Smooth muscle cell (in vitro differentiated cells): Measurements from ENCODE around the gene KATNA1. TPM values are rescaled to one million over a fixed set of nuclear protein-coding genes. Genes with fewer than 3 reads are reported as not detected.

ENCODE experiments used
- DNase-seq: peaks from one replicate; lab custom pipeline; 2025; ENCODE audit not compliant: unreplicated experiment; lab: John Stamatoyannopoulos, UW
- H2AFZ ChIP-seq: fragments of 200-600 bp; sonication (generic); 2 replicates; pipeline ENCODE4 v1.6.0; 2016; ENCODE audit warnings: antibody characterized with exemption, low read depth, mild to moderate bottlenecking
- H3F3A ChIP-seq: fragments of 200-600 bp; sonication (generic); 2 replicates; pipeline ENCODE4 v1.6.0; 2017; ENCODE audit warnings: antibody characterized with exemption, low read depth
- H3K27ac ChIP-seq: fragments of 200-600 bp; sonication (generic); 2 replicates; pipeline ENCODE4 v1.5.1; 2016; ENCODE audit warnings: low read depth, mild to moderate bottlenecking
- H3K27me3 ChIP-seq: fragments of 200-600 bp; sonication (generic); 2 replicates; pipeline ENCODE4 v1.6.1; 2016; ENCODE audit warnings: low read depth, mild to moderate bottlenecking
- H3K36me3 ChIP-seq: fragments of 200-600 bp; sonication (generic); 2 replicates; pipeline ENCODE4 v1.5.1; 2016; ENCODE audit warnings: low read depth
- H3K4me1 ChIP-seq: fragments of 200-600 bp; sonication (generic); 2 replicates; pipeline ENCODE4 v1.5.1; 2016; ENCODE audit warnings: low read depth
- H3K4me2 ChIP-seq: fragments of 200-600 bp; sonication (generic); 2 replicates; pipeline ENCODE4 v1.6.0; 2016; ENCODE audit warnings: mild to moderate bottlenecking
- H3K4me3 ChIP-seq: fragments of 200-600 bp; sonication (generic); 2 replicates; pipeline ENCODE4 v1.5.1; 2016; ENCODE audit warnings: mild to moderate bottlenecking
- H3K79me2 ChIP-seq: fragments of 200-600 bp; sonication (generic); 2 replicates; pipeline ENCODE4 v1.6.0; 2016; ENCODE audit warnings: low read depth, mild to moderate bottlenecking
- H3K9ac ChIP-seq: fragments of 200-600 bp; sonication (generic); 2 replicates; pipeline ENCODE4 v1.6.0; 2016; ENCODE audit warnings: low read depth
- H3K9me3 ChIP-seq: fragments of 200-600 bp; sonication (generic); replicated peaks from 2 replicates; pipeline ENCODE4 v1.5.1; 2016; ENCODE audit warnings: low read depth
- H4K20me1 ChIP-seq: fragments of 200-600 bp; sonication (generic); 2 replicates; pipeline ENCODE4 v1.6.0; 2016; ENCODE audit warnings: low read depth
- WGBS: methylation state at CpG from one replicate; pipeline ENCODE4 v1.1.7; 2016; ENCODE audit warnings: low lambda C conversion rate; 5-methylcytosine and 5-hydroxymethylcytosine counted together
- polyA plus RNA-seq: library from polyadenylated mRNA; unstranded; fragments of >200 nt; fragmentation: Nextera tagmentation; extraction: Ambion mirVana; gene quantifications from 2 replicates; pipeline ENCODE4 v1.2.1, GENCODE V29; 2016
- total RNA-seq: library from RNA; depleted of rRNA; stranded (reverse); fragments of >200 nt; gene quantifications from 2 replicates; pipeline ENCODE4 v1.2.3, GENCODE V29; 2014
- TF ChIP-seq, protein P1 (sequence below): fragments of 200-600 bp; sonication (generic); IDR thresholded peaks from 2 replicates; pipeline ENCODE4 v1.5.1; 2017; ENCODE audit warnings: borderline replicate concordance, mild to moderate bottlenecking, antibody characterized with exemption; ENCODE audit not compliant: insufficient read depth, poor library complexity, severe bottlenecking

Gene KATNA1
- total and polyA plus RNA-seq, 2 experiments from 2014 or later, result 17.8 to 24.6 TPM

GRCh38 chr6:149615805-149616204 is 32.7 kb downstream of the KATNA1 start:
- peaks cover 16% of the 10 kb centered on the region for H4K20me1 ChIP-seq
- no peaks in the 10 kb centered on the region for H3F3A ChIP-seq
- TF ChIP-seq, protein P1, sequence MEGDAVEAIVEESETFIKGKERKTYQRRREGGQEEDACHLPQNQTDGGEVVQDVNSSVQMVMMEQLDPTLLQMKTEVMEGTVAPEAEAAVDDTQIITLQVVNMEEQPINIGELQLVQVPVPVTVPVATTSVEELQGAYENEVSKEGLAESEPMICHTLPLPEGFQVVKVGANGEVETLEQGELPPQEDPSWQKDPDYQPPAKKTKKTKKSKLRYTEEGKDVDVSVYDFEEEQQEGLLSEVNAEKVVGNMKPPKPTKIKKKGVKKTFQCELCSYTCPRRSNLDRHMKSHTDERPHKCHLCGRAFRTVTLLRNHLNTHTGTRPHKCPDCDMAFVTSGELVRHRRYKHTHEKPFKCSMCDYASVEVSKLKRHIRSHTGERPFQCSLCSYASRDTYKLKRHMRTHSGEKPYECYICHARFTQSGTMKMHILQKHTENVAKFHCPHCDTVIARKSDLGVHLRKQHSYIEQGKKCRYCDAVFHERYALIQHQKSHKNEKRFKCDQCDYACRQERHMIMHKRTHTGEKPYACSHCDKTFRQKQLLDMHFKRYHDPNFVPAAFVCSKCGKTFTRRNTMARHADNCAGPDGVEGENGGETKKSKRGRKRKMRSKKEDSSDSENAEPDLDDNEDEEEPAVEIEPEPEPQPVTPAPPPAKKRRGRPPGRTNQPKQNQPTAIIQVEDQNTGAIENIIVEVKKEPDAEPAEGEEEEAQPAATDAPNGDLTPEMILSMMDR, result no peak
- H3K4me2 ChIP-seq, result no peak overlapping the region
- H3K79me2 ChIP-seq, result no peaks in the 10 kb centered on the region
- 84% methylated on average over 5 of the region's 5 CpGs for WGBS
- no peak for DNase-seq
- no peaks in the 10 kb centered on the region for H3K36me3 ChIP-seq
- no peak overlapping the region for H3K27ac ChIP-seq
- no peaks in the 10 kb centered on the region for H3K4me1 ChIP-seq
- no peak overlapping the region for H3K4me3 ChIP-seq
- H3K9ac ChIP-seq, result no peak overlapping the region
- H3K9me3 ChIP-seq, result no peaks in the 10 kb centered on the region
- H2AFZ ChIP-seq, result no peak overlapping the region
- H3K27me3 ChIP-seq, result no peaks in the 10 kb centered on the region

- H3K27ac ChIP-seq, result peak overlapping the region; percentile 43
- no peak overlapping the region for H3K4me3 ChIP-seq
- no peak overlapping the region for H3K9ac ChIP-seq
- H3K79me2 ChIP-seq, result no peaks in the 10 kb centered on the region
- no peaks in the 10 kb centered on the region for H3K36me3 ChIP-seq
- no peak for DNase-seq
- no peaks in the 10 kb centered on the region for H3K4me1 ChIP-seq
- no peaks in the 10 kb centered on the region for H3F3A ChIP-seq
- TF ChIP-seq, protein P1, result no peak
- no peak overlapping the region for H3K4me2 ChIP-seq
- 47% methylated on average over 4 of the region's 4 CpGs for WGBS
- no peaks in the 10 kb centered on the region for H3K9me3 ChIP-seq
- H2AFZ ChIP-seq, result no peak overlapping the region
- H3K27me3 ChIP-seq, result no peaks in the 10 kb centered on the region
- H4K20me1 ChIP-seq, result peaks cover 19% of the 10 kb centered on the region
These were observed 34.2 kb downstream of the KATNA1 start for GRCh38 chr6:149614337-149614736.

GRCh38 chr6:149608381-149608982 is 40.0 kb downstream of the KATNA1 start:
- no peaks in the 10 kb centered on the region for H3K4me1 ChIP-seq
- peaks cover 16% of the 10 kb centered on the region for H4K20me1 ChIP-seq
- H3K27me3 ChIP-seq, result no peaks in the 10 kb centered on the region
- H2AFZ ChIP-seq, result no peak overlapping the region
- DNase-seq, result no peak
- no peaks in the 10 kb centered on the region for H3K9me3 ChIP-seq
- WGBS, result 94% methylated on average over 7 of the region's 7 CpGs
- H3K27ac ChIP-seq, result no peak overlapping the region
- no peaks in the 10 kb centered on the region for H3K36me3 ChIP-seq
- H3K4me3 ChIP-seq, result no peak overlapping the region
- TF ChIP-seq, protein P1, result no peak
- H3F3A ChIP-seq, result no peaks in the 10 kb centered on the region
- no peaks in the 10 kb centered on the region for H3K79me2 ChIP-seq
- H3K9ac ChIP-seq, result no peak overlapping the region
- no peak overlapping the region for H3K4me2 ChIP-seq

DNA sequence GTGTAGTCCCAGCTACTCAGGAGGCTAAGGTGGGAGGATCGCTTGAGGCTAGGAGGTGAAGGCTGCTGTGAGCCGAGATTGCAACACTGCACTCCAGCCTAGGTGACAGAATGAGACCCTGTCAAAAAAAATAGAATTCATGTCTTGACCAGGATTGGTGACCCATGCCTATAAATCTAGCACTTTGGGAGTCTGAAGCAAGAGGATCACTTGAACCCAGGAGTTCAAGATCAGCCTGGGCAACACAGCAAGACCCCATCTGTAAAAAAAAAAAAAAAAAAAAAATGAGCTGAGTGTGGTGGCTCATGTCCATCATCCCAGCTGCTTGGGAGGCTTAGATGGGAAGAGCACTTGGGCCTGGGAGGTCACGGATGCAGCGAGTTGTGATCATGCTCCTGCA is 48.0 kb downstream of the KATNA1 start:
- H3K79me2 ChIP-seq, result no peaks in the 10 kb centered on the region
- no peak overlapping the region for H3K4me3 ChIP-seq
- H4K20me1 ChIP-seq, result no peaks in the 10 kb centered on the region
- no peak overlapping the region for H3K27ac ChIP-seq
- TF ChIP-seq, protein P1, result no peak
- DNase-seq, result no peak
- H3K4me2 ChIP-seq, result no peak overlapping the region
- no peak overlapping the region for H2AFZ ChIP-seq
- peaks cover 9% of the 10 kb centered on the region for H3K36me3 ChIP-seq
- 99% methylated on average over 4 of the region's 4 CpGs for WGBS
- H3K4me1 ChIP-seq, result no peaks in the 10 kb centered on the region
- H3K9me3 ChIP-seq, result no peaks in the 10 kb centered on the region
- peaks cover 6% of the 10 kb centered on the region for H3F3A ChIP-seq
- no peak overlapping the region for H3K9ac ChIP-seq
- H3K27me3 ChIP-seq, result no peaks in the 10 kb centered on the region
